Tibial artery (tissue), 4 donors: ENCODE results near the gene PRKCB.

Experiments used
- DNase-seq, 2 donors: peaks; one replicate each; pipeline ENCODE4 v3.0.0-alpha.2; 2019
- H3K27ac ChIP-seq, 2 donors: fragments of 200-600 bp; sonication (generic) in 1 of 2; 1 replicate in 1 of 2; 2 replicates in 1 of 2; pipeline ENCODE4 v1.5.1; 2018 to 2019; ENCODE audit warnings: mild to moderate bottlenecking in 1 of 2
- H3K27me3 ChIP-seq, 2 donors: fragments of 200-600 bp; sonication (generic) in 1 of 2; one replicate each; pipeline versions ENCODE4 v1.5.1 to v1.6.0; 2016 to 2019
- H3K36me3 ChIP-seq, 3 donors: fragments of 200-600 bp; sonication (generic) in 2 of 3; one replicate each; pipeline ENCODE4 v1.5.1; 2016 to 2019; ENCODE audit warnings: mild to moderate bottlenecking in 2 of 3
- H3K4me1 ChIP-seq, 4 donors: fragments of 200-600 bp; sonication (generic) in 2 of 4; 1 replicate in 3 of 4; 2 replicates in 1 of 4; pipeline ENCODE4 v1.5.1; 2016 to 2019
- H3K4me3 ChIP-seq, 2 donors: fragments of 200-600 bp; sonication (generic) in 1 of 2; 1 replicate in 1 of 2; 2 replicates in 1 of 2; pipeline ENCODE4 v1.5.1; 2018 to 2019; ENCODE audit warnings: mild to moderate bottlenecking in 2 of 2
- H3K9me3 ChIP-seq, 3 donors: fragments of 200-600 bp; sonication (generic) in 1 of 3; one replicate each; pipeline ENCODE4 v1.5.1; 2016 to 2019
- CTCF ChIP-seq, 2 experiments: fragments of 200-600 bp in 1 of 2; fragments of 450-650 bp in 1 of 2; IDR thresholded peaks; one replicate each; pipeline ENCODE4 v1.5.1; 2017 to 2019; ENCODE audit warnings: antibody characterized with exemption in 2 of 2, mild to moderate bottlenecking in 1 of 2, moderate library complexity in 1 of 2
- intact Hi-C: fragments of 100-400 bp; cut with DNase I; formaldehyde crosslinking; loops from one replicate; pipeline ENCODE4 v1.15.0; 2023; ENCODE audit warnings: low total_unique reads

PRKCB gene

GRCh38 chr16:24203675-24204074 lies 367.9 kb downstream of the PRKCB start:
- TF ChIP-seq CTCF (IDR thresholded peaks at IDR 0.05): no peak
- intact Hi-C loops: no loop called here
- DNase-seq: no peak
- no peaks in the 10 kb centered on the region for H3K36me3 ChIP-seq
- no peaks in the 10 kb centered on the region for H3K27me3 ChIP-seq
- no peak overlapping the region for H3K27ac ChIP-seq
- H3K4me1 ChIP-seq: no peaks in the 10 kb centered on the region
- H3K9me3 ChIP-seq: no peaks in the 10 kb centered on the region
- H3K4me3 ChIP-seq: no peak overlapping the region

GRCh38 chr16:24204150-24204665 lies 368.4 kb downstream of the PRKCB start:
- intact Hi-C loops: no loop called here

GRCh38 chr16:24206926-24207325 lies 371.1 kb downstream of the PRKCB start:
- intact Hi-C loops: no loop called here
- Histone ChIP-seq H3K9me3 (no peaks in the 10 kb centered on the region), H3K4me1 (no peaks in the 10 kb centered on the region), H3K4me3 (no peak overlapping the region), H3K27ac (no peak overlapping the region), H3K36me3 (no peaks in the 10 kb centered on the region), H3K27me3 (no peaks in the 10 kb centered on the region)
- no peak for TF ChIP-seq CTCF (IDR thresholded peaks at IDR 0.05)
- DNase-seq: no peak

More at GRCh38 chr16:24204150-24204665, 368.4 kb downstream of the PRKCB start:
- Histone ChIP-seq H3K27me3 (no peaks in the 10 kb centered on the region), H3K4me3 (no peak overlapping the region), H3K9me3 (no peaks in the 10 kb centered on the region), H3K36me3 (no peaks in the 10 kb centered on the region), H3K27ac (no peak overlapping the region), H3K4me1 (no peaks in the 10 kb centered on the region)
- TF ChIP-seq CTCF (IDR thresholded peaks at IDR 0.05): no peak
- no peak for DNase-seq

GRCh38 chr16:24208710-24209109 lies 372.9 kb downstream of the PRKCB start:
- Histone ChIP-seq H3K4me3 (no peak overlapping the region), H3K27ac (no peak overlapping the region), H3K36me3 (no peaks in the 10 kb centered on the region), H3K4me1 (no peaks in the 10 kb centered on the region), H3K9me3 (no peaks in the 10 kb centered on the region), H3K27me3 (no peaks in the 10 kb centered on the region)
- intact Hi-C loops: no loop called here
- TF ChIP-seq CTCF (IDR thresholded peaks at IDR 0.05): no peak
- no peak for DNase-seq

GRCh38 chr16:24214992-24215391 lies 379.2 kb downstream of the PRKCB start:
- intact Hi-C loops: no loop called here
- no peak for DNase-seq
- no peaks in the 10 kb centered on the region for H3K36me3 ChIP-seq
- no peaks in the 10 kb centered on the region for H3K9me3 ChIP-seq
- H3K27ac ChIP-seq: no peak overlapping the region
- H3K27me3 ChIP-seq: no peaks in the 10 kb centered on the region
- H3K4me3 ChIP-seq: no peak overlapping the region
- TF ChIP-seq CTCF (IDR thresholded peaks at IDR 0.05): no peak
- H3K4me1 ChIP-seq: no peaks in the 10 kb centered on the region

GRCh38 chr16:24216961-24217360 lies 381.2 kb downstream of the PRKCB start:
- H3K4me3 ChIP-seq: no peak overlapping the region
- intact Hi-C loops: no loop called here
- no peaks in the 10 kb centered on the region for H3K9me3 ChIP-seq
- no peaks in the 10 kb centered on the region for H3K27me3 ChIP-seq
- H3K27ac ChIP-seq: no peak overlapping the region
- no peak for DNase-seq
- no peaks in the 10 kb centered on the region for H3K36me3 ChIP-seq
- no peaks in the 10 kb centered on the region for H3K4me1 ChIP-seq
- no peak for TF ChIP-seq CTCF (IDR thresholded peaks at IDR 0.05)
